ENCODE results near the gene GLRA2.

The GLRA2 gene

GRCh38 chrX:14776901-14777300 is 247.6 kb downstream of the GLRA2 start:
- no peak overlapping the region for H3K4me3 ChIP-seq (ENCODE audit: low read depth, low read length)
- no peak for DNase-seq (ENCODE audit: low read depth)
- no peak for TF ChIP-seq CTCF (IDR thresholded peaks at IDR 0.05; ENCODE audit: low read depth, low read length, missing control alignments)

- TF ChIP-seq CTCF (IDR thresholded peaks at IDR 0.05; ENCODE audit: low read depth, low read length, missing control alignments) = no peak
- H3K4me3 ChIP-seq (ENCODE audit: low read depth, low read length) = no peak overlapping the region
- DNase-seq (ENCODE audit: low read depth) = no peak
Measured at GRCh38 chrX:14777525-14777924, 248.2 kb downstream of the GLRA2 start.

GRCh38 chrX:14779580-14779979 is 250.2 kb downstream of the GLRA2 start:
- no peak overlapping the region for H3K4me3 ChIP-seq (ENCODE audit: low read depth, low read length)
- TF ChIP-seq CTCF (IDR thresholded peaks at IDR 0.05; ENCODE audit: low read depth, low read length, missing control alignments) = no peak
- no peak for DNase-seq (ENCODE audit: low read depth)
